SK-N-SH (cell line): ENCODE measurements around the gene INSRR.

Experiments
- POLR2AphosphoS5 ChIP-seq: IDR thresholded peaks from 2 replicates; pipeline ENCODE4 v1.6.1; 2012; ENCODE audit warnings: low read depth, low read length
- RAD21 ChIP-seq: IDR thresholded peaks from 2 replicates; pipeline ENCODE4 v1.6.1; 2012; ENCODE audit warnings: mild to moderate bottlenecking, low read length
- RCOR1 ChIP-seq: fragments of 150-350 bp; IDR thresholded peaks from 2 replicates; pipeline ENCODE4 v1.6.1; 2017; ENCODE audit warnings: antibody characterized with exemption, low read length
- TAF1 ChIP-seq: IDR thresholded peaks from 2 replicates; pipeline ENCODE4 v1.6.1; 2012; ENCODE audit warnings: low read depth, mild to moderate bottlenecking, low read length, moderate library complexity, borderline replicate concordance
- TF ChIP-seq, protein P1 (sequence below): fragments of 150-350 bp; IDR thresholded peaks from 2 replicates; pipeline ENCODE4 v1.6.1; 2016; ENCODE audit warnings: mild to moderate bottlenecking, low read depth, low read length
- TF ChIP-seq, protein P2 (sequence below): fragments of 200-600 bp; sonication (generic); IDR thresholded peaks from 2 replicates; pipeline ENCODE4 v1.6.1; 2017; ENCODE audit warnings: antibody characterized with exemption, mild to moderate bottlenecking, moderate library complexity

DNA sequence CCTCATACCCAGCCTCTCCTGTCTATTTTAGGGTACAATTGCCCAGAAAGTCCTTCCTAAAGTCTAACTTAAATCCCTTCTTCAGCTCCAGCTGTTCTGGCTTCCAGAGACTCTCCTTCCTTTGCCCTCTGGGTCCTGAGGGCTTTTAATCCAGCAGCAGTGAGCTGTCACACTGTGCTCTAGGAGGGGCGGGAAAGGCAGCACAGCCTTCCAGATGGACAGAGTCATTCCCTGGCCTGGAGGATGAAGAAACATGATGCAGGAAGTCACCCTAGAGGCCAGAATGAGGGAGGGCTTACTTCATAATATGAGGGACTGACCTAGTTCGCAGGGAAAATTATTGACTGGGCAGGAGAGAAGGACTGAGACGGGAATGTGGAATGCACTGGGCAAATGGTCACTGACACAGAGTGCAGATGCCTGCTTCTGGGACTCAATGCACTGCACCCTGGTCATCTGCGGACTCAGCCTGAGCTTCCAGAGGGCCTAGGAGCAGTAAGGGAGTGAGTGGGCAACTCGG is 43.5 kb downstream of the INSRR start:
- TF ChIP-seq POLR2AphosphoS5 (no peak), RCOR1 (peak; percentile 54; the same call in 1 of the 2 replicates), TAF1 (no peak), RAD21 (0 out of 2 replicates have a peak, but pooled peaks have one; percentile 22)
- TF ChIP-seq, protein P1, sequence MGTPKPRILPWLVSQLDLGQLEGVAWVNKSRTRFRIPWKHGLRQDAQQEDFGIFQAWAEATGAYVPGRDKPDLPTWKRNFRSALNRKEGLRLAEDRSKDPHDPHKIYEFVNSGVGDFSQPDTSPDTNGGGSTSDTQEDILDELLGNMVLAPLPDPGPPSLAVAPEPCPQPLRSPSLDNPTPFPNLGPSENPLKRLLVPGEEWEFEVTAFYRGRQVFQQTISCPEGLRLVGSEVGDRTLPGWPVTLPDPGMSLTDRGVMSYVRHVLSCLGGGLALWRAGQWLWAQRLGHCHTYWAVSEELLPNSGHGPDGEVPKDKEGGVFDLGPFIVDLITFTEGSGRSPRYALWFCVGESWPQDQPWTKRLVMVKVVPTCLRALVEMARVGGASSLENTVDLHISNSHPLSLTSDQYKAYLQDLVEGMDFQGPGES, result no peak
- TF ChIP-seq, protein P2, sequence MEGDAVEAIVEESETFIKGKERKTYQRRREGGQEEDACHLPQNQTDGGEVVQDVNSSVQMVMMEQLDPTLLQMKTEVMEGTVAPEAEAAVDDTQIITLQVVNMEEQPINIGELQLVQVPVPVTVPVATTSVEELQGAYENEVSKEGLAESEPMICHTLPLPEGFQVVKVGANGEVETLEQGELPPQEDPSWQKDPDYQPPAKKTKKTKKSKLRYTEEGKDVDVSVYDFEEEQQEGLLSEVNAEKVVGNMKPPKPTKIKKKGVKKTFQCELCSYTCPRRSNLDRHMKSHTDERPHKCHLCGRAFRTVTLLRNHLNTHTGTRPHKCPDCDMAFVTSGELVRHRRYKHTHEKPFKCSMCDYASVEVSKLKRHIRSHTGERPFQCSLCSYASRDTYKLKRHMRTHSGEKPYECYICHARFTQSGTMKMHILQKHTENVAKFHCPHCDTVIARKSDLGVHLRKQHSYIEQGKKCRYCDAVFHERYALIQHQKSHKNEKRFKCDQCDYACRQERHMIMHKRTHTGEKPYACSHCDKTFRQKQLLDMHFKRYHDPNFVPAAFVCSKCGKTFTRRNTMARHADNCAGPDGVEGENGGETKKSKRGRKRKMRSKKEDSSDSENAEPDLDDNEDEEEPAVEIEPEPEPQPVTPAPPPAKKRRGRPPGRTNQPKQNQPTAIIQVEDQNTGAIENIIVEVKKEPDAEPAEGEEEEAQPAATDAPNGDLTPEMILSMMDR, result peak; percentile 13; the same call in 1 of the 2 replicates
